Right atrium auricular region (tissue), 2 donors: ENCODE data around the gene MESD. TPM values are rescaled to one million over a fixed set of nuclear protein-coding genes. Genes with fewer than 3 reads are reported as not detected.

Experiments used
- DNase-seq: peaks from one replicate; pipeline ENCODE4 v3.0.0-alpha.2; 2019; ENCODE audit warnings: low spot score
- H3K27ac ChIP-seq, 2 donors: fragments of 200-600 bp; sonication (generic); 1 replicate in 1 of 2; 2 replicates in 1 of 2; pipeline ENCODE4 v1.5.1; 2016 to 2019
- H3K27me3 ChIP-seq, 2 donors: fragments of 200-600 bp; sonication (generic); one replicate each; pipeline versions ENCODE4 v1.5.1 to v1.6.0; 2017 to 2019
- H3K36me3 ChIP-seq: fragments of 200-600 bp; sonication (generic); one replicate; pipeline ENCODE4 v1.5.1; 2016
- H3K4me1 ChIP-seq, 2 donors: fragments of 200-600 bp; sonication (generic); one replicate each; pipeline versions ENCODE4 v1.5.1 to v1.6.0; 2017 to 2019
- H3K4me3 ChIP-seq, 2 donors: fragments of 200-600 bp; sonication (generic); 1 replicate in 1 of 2; 2 replicates in 1 of 2; pipeline ENCODE4 v1.5.1; 2017 to 2019; ENCODE audit warnings: mild to moderate bottlenecking in 1 of 2, moderate library complexity in 1 of 2
- H3K9me3 ChIP-seq, 2 donors: fragments of 200-600 bp; sonication (generic); one replicate each; pipeline ENCODE4 v1.5.1; 2019
- CTCF ChIP-seq, 2 donors: fragments of 200-600 bp; sonication (generic); IDR thresholded peaks; one replicate each; pipeline ENCODE4 v1.5.1; 2019; ENCODE audit warnings: antibody characterized with exemption in 2 of 2
- total RNA-seq, 2 donors: library from RNA; depleted of rRNA; stranded (reverse); fragments of >200 nt; gene quantifications; one replicate each; pipeline ENCODE4 v1.1.0, GENCODE V29; 2016

MESD gene
- total RNA-seq, 2 donors from 2014 or later: 11.3 to 14.5 TPM

GRCh38 chr15:81003097-81003350 lies 13.4 kb upstream of the MESD start:
- H3K27ac ChIP-seq: peak overlapping the region; percentile 96 to 98
- no peaks in the 10 kb centered on the region for H3K27me3 ChIP-seq
- no peaks in the 10 kb centered on the region for H3K9me3 ChIP-seq
- peaks cover 0 to 41% of the 10 kb centered on the region in 2 donors for H3K4me1 ChIP-seq
- no peak for DNase-seq
- no peak for TF ChIP-seq CTCF (IDR thresholded peaks at IDR 0.05)
- peaks cover 13% of the 10 kb centered on the region for H3K36me3 ChIP-seq
- H3K4me3 ChIP-seq: peak overlapping the region; percentile 73 to 79

GRCh38 chr15:81002331-81003096 lies 12.9 kb upstream of the MESD start:
- Histone ChIP-seq H3K27ac (peak overlapping the region; percentile 96 to 98), H3K4me3 (peak overlapping the region; percentile 73 to 79), H3K9me3 (no peaks in the 10 kb centered on the region), H3K27me3 (no peaks in the 10 kb centered on the region), H3K4me1 (peaks cover 0 to 41% of the 10 kb centered on the region in 2 donors), H3K36me3 (peaks cover 13% of the 10 kb centered on the region)
- no peak for DNase-seq
- no peak for TF ChIP-seq CTCF (IDR thresholded peaks at IDR 0.05)

GRCh38 chr15:81002009-81002330 lies 12.4 kb upstream of the MESD start:
- Histone ChIP-seq H3K4me1 (peaks cover 0 to 41% of the 10 kb centered on the region in 2 donors), H3K27me3 (no peaks in the 10 kb centered on the region), H3K36me3 (peaks cover 13% of the 10 kb centered on the region), H3K27ac (peak overlapping the region; percentile 96 to 98), H3K4me3 (peak overlapping the region; percentile 73 to 79), H3K9me3 (no peaks in the 10 kb centered on the region)
- no peak for TF ChIP-seq CTCF (IDR thresholded peaks at IDR 0.05)
- no peak for DNase-seq

- peaks cover 0 to 41% of the 10 kb centered on the region in 2 donors for H3K4me1 ChIP-seq
- peak overlapping the region; percentile 73 to 79 for H3K4me3 ChIP-seq
- H3K36me3 ChIP-seq: peaks cover 13% of the 10 kb centered on the region
- H3K27me3 ChIP-seq: no peaks in the 10 kb centered on the region
- TF ChIP-seq CTCF (IDR thresholded peaks at IDR 0.05): no peak
- peak overlapping the region; percentile 96 to 98 for H3K27ac ChIP-seq
- peak; percentile 75 for DNase-seq
- no peaks in the 10 kb centered on the region for H3K9me3 ChIP-seq
These were observed 11.8 kb upstream of the MESD start for GRCh38 chr15:81001152-81002008.

GRCh38 chr15:81000624-81001151 lies 11.1 kb upstream of the MESD start, which contains the start of gene TLNRD1:
TSS of gene TLNRD1 (plus strand) at chr15:81000923. CDS start at chr15:81002272, 1,349 bp downstream.
- peak; percentile 92 for DNase-seq
- Histone ChIP-seq H3K4me1 (peaks cover 0 to 35% of the 10 kb centered on the region in 2 donors), H3K9me3 (no peaks in the 10 kb centered on the region), H3K27ac (peak within 1 kb of the TSS; percentile 96 to 98), H3K36me3 (peaks cover 13% of the 10 kb centered on the region), H3K27me3 (no peaks in the 10 kb centered on the region), H3K4me3 (peak within 1 kb of the TSS; percentile 73 to 79)
- TF ChIP-seq CTCF (IDR thresholded peaks at IDR 0.05): no peak
